KOPT-K1 (cell line): ENCODE data around the gene ORM2.
"Not testable (repeated sequence)": the region's sequence is repeated elsewhere in the genome, so short reads cannot be mapped to it uniquely, and the experiment has no call there.

Source experiments
- H3K27ac ChIP-seq: fragments of 200-600 bp; sonication (generic); 2 replicates; pipeline ENCODE4 v1.5.1; 2016; ENCODE audit warnings: antibody characterized with exemption, mild to moderate bottlenecking, low read depth, low read length; ENCODE audit not compliant: poor library complexity, severe bottlenecking
- H3K36me3 ChIP-seq: fragments of 200-600 bp; sonication (generic); 2 replicates; pipeline ENCODE4 v1.5.1; 2017; ENCODE audit warnings: antibody characterized with exemption, mild to moderate bottlenecking, low read length, moderate library complexity; ENCODE audit not compliant: insufficient read depth
- H3K9me3 ChIP-seq: fragments of 200-600 bp; sonication (generic); 2 replicates; pipeline ENCODE4 v1.5.1; 2017; ENCODE audit warnings: antibody characterized with exemption, low read length, mild to moderate bottlenecking; ENCODE audit not compliant: insufficient read depth, poor library complexity, severe bottlenecking

ORM2 gene

GRCh38 chr9:114331229-114332195, 1.8 kb downstream of the ORM2 start:
- H3K27ac ChIP-seq, H3K9me3 ChIP-seq: not testable (repeated sequence)
- peaks cover 22% of the 10 kb centered on the region for H3K36me3 ChIP-seq

- not testable (repeated sequence) for H3K27ac ChIP-seq, H3K9me3 ChIP-seq
- peaks cover 31% of the 10 kb centered on the region for H3K36me3 ChIP-seq
Observed at GRCh38 chr9:114332474-114333040, 2.9 kb downstream of the ORM2 start.

GRCh38 chr9:114333718-114334117, 4.0 kb downstream of the ORM2 start:
- H3K9me3 ChIP-seq, H3K27ac ChIP-seq: not testable (repeated sequence)
- peaks cover 43% of the 10 kb centered on the region for H3K36me3 ChIP-seq

- H3K9me3 ChIP-seq: no peaks in the 10 kb centered on the region
- H3K36me3 ChIP-seq: peaks cover 50% of the 10 kb centered on the region
- H3K27ac ChIP-seq: no peak overlapping the region
Observed at GRCh38 chr9:114334490-114334889, 4.8 kb downstream of the ORM2 start.

GRCh38 chr9:114335745-114336144, 6.1 kb downstream of the ORM2 start:
- H3K36me3 ChIP-seq: peaks cover 63% of the 10 kb centered on the region
- no peaks in the 10 kb centered on the region for H3K9me3 ChIP-seq
- H3K27ac ChIP-seq: no peak overlapping the region

GRCh38 chr9:114336157-114336556, 6.5 kb downstream of the ORM2 start:
- Histone ChIP-seq H3K9me3 (no peaks in the 10 kb centered on the region), H3K36me3 (peaks cover 67% of the 10 kb centered on the region), H3K27ac (no peak overlapping the region)

GRCh38 chr9:114336699-114337395, 7.2 kb downstream of the ORM2 start:
- Histone ChIP-seq H3K9me3 (no peaks in the 10 kb centered on the region), H3K36me3 (peaks cover 74% of the 10 kb centered on the region), H3K27ac (no peak overlapping the region)

- peaks cover 87% of the 10 kb centered on the region for H3K36me3 ChIP-seq
- H3K9me3 ChIP-seq: no peaks in the 10 kb centered on the region
- H3K27ac ChIP-seq: no peak overlapping the region
Observed at GRCh38 chr9:114338187-114338586, 8.5 kb downstream of the ORM2 start.

GRCh38 chr9:114339130-114339908, 9.7 kb downstream of the ORM2 start:
- Histone ChIP-seq H3K9me3 (no peaks in the 10 kb centered on the region), H3K36me3 (peaks cover 97% of the 10 kb centered on the region), H3K27ac (no peak overlapping the region)

- Histone ChIP-seq H3K36me3 (peaks cover 99% of the 10 kb centered on the region), H3K9me3 (no peaks in the 10 kb centered on the region), H3K27ac (no peak overlapping the region)
Observed at GRCh38 chr9:114341152-114341830, 11.6 kb downstream of the ORM2 start.

- H3K36me3 ChIP-seq: peaks cover 100% of the 10 kb centered on the region
- H3K9me3 ChIP-seq: no peaks in the 10 kb centered on the region
Observed at GRCh38 chr9:114341991-114342390, 12.3 kb downstream of the ORM2 start.

GRCh38 chr9:114342755-114343440, 13.2 kb downstream of the ORM2 start:
- Histone ChIP-seq H3K9me3 (no peaks in the 10 kb centered on the region), H3K36me3 (peaks cover 100% of the 10 kb centered on the region), H3K27ac (no peak overlapping the region)

More at GRCh38 chr9:114341991-114342390, 12.3 kb downstream of the ORM2 start:
- H3K27ac ChIP-seq: no peak overlapping the region

GRCh38 chr9:114343471-114344187, 14.0 kb downstream of the ORM2 start:
- Histone ChIP-seq H3K9me3 (no peaks in the 10 kb centered on the region), H3K36me3 (peaks cover 100% of the 10 kb centered on the region), H3K27ac (no peak overlapping the region)
